HG03378 (cell line): ENCODE results near the gene BEAN1.

Source experiments
- ATAC-seq: cut with Tn5 transposase; IDR thresholded peaks from one replicate; pipeline ENCODE4 v1.9.1; 2021; ENCODE audit warnings: mild to moderate bottlenecking, moderate library complexity; ENCODE audit not compliant: unreplicated experiment

The BEAN1 gene, protein sequence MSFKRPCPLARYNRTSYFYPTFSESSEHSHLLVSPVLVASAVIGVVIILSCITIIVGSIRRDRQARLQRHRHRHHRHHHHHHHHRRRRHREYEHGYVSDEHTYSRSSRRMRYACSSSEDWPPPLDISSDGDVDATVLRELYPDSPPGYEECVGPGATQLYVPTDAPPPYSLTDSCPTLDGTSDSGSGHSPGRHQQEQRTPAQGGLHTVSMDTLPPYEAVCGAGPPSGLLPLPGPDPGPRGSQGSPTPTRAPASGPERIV

DNA sequence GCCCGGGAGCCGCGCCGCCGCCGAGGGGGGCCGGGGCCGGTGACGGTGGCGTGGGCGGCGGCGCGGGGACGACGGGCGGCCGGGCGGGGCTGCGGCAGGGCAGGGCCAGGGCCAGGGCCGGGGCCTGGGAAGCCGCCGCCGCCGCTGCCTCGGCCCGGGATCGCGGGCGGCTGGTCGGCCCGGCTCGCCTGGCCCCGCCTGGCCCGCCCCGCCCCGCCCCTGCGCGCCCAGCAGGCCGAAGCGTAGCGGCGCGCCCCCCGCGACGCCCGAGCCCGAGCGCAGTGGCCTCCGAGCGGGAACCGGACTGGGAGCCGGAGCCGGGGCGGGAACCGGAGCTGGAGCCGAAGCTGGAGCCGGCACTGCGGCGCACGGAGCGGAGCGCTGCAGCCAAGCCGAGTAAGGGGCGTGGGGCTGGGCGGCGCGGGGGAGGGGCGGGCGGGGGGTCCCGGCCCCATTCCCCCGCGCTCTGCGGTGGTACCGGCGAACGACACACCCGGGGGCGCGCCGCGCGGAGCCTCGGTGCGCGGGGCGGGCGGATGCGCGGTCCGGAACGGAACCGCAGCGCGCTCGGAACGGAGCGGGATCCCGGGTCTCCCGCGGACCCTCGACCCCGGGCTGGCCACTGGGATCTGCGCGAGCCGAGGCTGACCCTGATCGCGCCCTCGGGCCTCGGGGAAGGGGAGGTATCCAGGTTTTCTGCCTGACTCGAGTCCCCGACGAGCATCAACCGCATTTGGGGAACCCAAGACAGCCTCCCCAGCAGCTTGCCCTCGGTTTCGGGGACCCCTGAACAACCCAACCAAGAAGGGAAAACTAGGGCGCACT lies at the start of gene BEAN1:
BEAN1 (plus strand) TSS at position 260 of the 825 bp plus-strand sequence. CDS start 10,382 bp downstream, outside the sequence.
- ATAC-seq = no peak

DNA sequence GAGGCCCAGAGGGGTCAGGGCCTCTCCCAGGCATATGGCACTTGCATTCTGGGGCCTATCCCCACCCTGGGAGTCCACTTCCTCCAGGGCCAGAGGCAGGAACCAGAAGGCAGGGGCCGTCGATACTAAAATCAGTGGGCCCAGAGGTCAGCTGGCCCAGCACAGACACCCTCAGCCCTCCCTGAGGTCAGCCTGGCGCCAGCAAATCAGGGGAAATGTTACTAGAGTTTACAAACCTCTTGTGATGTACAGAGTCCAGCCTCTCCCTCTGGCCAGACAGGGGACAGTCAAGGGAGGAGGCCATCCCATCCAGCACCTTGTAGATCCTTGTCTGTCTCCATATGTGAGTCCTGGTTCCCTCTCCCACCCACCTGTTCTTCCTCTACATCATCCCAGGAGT lies 49.8 kb upstream of the BEAN1 start:
- no peak for ATAC-seq

DNA sequence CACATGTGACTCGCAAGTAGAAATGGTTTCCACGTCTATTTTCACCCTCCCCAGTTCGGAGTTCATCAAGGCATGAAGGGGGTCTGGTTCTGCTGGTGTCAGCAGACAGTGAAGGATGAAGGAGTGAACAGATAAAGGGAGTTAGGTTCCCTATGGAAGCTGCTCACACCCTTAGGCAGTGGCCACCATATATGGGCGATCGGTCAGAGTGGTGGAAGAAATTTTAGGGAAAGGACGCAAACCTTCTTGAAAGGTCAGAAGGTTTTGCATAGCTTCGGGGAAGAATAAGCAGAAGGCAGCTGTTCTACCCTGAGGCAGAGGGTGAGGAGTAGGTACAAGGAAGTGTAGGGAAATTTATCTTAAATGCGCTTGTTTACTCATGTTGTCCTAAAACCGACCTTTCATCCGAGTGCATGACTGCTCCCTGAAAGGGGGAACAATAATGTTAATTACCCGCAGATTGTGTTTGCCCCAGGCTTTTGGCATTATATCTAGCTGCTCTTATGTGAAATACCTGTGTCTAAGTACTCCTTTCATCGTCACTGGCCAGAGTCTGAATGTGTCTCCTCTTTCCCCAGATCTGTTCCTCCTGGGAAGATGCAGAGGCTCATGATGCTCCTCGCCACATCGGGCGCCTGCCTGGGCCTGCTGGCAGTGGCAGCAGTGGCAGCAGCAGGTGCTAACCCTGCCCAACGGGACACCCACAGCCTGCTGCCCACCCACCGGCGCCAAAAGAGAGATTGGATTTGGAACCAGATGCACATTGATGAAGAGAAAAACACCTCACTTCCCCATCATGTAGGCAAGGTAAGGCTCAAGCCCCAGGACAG lies 48.1 kb upstream of the BEAN1 start:
- ATAC-seq = no peak

DNA sequence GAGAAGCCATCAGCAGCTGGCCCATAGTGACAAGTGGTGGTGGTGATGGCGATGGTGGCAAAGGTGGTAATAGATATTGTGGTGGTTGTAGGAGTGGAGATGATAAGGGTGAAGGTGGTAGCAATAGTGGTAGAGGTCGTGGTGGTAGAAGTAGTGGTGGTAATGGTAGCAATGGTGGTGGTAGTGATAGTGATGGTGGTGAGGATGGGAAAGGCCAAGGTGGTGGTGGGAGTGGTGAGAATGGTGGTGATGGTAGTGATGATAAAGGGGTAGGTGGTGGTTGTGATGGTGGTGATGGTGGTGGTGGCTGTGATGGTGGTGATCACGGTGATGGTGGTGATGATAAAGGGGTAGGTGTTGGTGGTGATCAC lies 47.5 kb upstream of the BEAN1 start:
- no peak for ATAC-seq

DNA sequence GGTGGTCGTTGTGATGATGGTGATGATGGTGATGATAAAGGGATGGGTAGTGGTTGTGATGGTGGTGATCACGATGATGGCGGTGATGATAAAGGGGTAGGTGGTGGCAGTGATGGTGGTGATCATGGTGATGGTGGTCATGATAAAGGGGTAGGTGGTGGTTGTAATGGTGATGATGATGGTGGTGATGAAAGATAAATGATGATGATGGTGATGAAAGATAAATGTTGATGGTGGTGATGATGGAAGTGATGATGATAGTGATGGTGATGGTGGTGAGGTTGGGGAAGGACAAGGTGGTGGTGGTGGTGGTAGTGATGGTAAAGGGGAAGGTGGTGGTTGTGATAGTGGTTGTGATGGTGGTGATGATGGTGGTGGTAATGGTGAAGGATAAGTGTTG lies 46.7 kb upstream of the BEAN1 start:
- no peak for ATAC-seq

DNA sequence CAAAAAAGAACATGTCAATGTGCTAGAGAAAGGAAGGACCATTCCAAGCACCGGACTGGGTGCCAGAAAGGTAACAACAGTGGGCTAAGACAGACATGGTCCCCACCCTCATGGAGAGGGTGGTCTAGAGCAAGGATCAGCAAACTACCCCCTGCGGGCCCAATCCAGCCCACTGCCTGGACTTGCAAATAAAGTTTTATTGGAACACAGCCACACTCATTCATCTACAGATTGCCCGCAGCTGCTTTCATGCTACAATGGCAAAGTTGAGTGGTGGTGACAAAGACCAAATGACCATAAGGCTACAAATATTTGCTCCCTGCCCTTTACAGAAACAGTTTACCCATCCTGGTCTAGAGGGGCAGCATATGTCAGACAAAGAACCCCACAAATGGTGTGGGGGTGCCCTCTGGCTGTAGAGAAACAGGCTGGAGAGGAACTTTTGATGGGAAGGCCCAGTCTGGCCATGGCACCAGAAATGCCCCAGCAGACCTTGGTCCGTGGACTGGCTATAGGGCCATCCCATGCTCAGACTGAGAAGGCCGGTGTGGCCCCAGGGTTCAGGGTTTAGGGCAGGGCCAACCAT lies 45.4 kb upstream of the BEAN1 start:
- no peak for ATAC-seq

DNA sequence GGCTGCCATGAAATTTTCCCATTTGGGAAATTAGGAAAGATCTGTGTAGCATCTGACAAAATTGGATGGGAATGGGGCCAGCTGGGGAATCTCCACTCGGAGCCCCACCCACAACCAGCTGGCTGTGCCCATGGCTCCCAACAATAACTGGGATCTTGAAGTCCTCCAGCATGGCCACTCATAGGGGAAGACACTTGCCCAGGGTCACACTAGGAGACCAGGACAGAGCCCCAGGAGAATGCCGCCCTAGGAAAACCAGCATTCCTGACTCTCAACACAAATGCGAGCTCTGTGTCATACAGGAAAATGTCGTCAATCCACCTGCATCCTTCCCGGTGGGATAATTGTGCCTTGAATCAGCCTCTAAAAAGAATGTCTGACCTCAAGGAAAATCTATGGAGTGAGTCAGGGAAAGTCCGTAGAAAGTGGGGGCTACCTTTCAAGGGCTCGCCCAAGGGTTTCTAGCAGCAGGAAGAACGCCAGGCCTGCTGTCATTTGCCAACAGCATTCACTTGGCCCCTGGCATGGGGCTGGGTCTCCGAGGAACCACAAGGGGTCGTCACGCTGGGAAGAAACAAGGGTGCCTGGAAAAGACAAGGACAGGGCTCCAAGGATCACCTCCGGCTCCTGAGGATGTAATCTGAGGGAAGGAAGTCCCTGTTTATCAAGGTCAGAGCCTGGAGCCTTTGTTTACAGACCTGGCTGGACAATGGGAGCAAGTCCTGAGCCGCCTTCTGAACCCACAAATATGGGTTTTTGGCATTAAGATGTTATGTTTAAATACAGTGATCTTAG lies 44.7 kb upstream of the BEAN1 start:
- no peak for ATAC-seq

DNA sequence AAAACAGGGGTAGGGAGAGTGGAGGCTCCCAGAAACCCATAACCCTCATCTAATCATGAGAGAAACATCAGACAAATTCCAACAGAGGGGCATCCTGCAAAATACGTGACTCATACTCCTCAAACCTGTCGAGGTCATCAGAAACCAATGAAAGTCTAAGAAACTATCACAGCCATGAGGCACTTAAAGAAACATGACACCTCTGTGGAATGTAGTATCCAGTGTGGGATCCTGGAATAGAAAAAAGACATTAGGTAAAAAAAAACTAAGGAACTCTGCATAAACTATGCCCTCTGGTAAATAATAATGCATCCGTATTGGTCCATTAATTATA lies 44.2 kb upstream of the BEAN1 start:
- no peak for ATAC-seq

DNA sequence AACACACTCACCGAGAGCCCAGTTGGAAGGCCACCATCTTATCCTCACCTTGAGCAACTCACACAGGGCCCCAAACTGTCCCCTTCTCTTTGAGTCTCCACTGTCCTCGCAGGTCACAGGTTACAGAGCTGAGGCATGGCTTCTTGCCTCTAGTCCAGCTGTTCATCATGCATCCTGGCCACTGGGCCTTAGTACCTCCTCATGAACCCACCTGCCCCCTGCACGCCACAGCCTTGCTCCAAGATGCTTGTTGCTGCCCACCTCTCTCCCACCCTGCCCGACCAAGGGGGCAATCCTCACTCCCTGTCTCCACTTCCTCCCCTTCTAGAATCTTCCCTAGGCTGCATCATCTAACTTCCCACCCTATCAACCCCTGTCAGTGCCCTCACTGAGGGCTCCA lies 43.5 kb upstream of the BEAN1 start:
- ATAC-seq = no peak

DNA sequence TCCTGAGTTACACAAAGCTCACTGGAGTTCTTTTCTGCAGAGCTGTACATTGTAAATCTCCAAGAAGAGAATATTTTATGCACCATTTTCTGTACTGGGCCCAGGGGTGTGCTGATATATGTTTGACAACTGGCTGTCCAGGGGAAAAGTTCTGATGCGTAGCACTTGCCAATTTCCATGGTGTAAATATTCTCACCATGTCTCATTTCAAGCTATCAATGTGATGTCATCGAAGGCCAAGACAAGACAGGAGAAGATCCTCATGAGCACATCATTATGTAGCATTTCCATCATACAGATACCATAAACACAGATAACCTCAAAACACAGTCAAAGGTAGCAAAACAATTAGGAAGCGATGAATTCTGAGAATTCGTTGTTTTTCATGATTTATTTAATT lies 41.7 kb upstream of the BEAN1 start:
- no peak for ATAC-seq

DNA sequence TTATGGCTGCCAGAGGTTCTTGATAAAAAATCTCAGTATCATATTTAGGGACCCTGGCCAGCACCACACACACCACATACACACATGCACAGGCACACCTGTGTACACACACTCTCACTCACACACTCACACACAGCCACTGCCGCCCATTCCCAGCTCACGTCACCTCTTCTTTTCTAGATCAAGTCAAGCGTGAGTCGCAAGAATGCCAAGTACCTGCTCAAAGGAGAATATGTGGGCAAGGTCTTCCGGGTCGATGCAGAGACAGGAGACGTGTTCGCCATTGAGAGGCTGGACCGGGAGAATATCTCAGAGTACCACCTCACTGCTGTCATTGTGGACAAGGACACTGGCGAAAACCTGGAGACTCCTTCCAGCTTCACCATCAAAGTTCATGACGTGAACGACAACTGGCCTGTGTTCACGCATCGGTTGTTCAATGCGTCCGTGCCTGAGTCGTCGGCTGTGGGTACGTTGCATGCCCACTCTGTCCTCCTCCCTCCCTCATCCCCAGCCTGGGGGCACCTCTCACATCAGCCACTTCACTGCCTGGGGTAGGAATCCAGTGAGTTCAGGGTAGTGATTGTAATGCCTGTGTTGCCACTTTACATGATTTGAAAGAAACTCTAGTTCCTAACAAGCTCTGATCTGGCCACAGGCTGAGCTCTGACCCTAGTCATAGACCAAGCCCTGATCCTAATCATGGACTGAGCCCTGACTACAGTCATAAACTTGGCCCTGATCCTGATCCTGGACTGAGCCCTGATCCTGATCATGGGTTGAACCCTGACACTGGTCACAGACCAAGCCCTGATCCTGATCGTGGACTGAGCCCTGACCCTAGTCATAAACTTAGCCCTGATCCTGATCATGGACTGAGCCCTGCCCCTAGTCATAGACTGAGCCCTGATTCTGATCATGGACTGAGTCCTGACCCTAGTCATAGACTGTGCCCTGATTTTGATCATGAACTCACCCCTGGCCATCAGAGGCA lies 40.2 kb upstream of the BEAN1 start:
- ATAC-seq = no peak

DNA sequence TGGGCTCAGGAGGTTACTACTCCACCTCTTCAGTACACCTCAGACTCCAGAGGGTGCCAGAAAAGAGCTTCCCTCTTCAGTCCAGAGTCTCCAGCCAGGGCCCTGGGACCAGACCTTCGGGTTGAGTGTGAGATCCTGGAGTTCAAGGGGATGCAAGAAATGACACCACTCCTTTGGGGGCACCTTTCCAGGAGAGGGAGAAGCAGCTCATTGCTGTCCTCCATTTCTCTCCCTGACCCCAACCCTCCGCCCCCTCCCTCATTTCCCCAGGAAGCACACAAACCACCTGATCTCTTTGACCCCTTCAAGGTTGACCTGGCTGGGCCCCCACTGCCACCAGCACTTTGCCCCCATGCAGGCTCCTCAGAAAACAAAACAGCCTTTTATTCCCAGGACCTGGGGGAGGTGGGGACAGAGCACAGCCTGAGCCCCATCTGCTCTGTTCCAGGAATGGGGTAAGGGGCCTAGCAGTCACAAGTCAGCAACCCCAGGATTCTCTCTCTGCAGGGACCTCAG lies 39.2 kb upstream of the BEAN1 start:
- no peak for ATAC-seq

DNA sequence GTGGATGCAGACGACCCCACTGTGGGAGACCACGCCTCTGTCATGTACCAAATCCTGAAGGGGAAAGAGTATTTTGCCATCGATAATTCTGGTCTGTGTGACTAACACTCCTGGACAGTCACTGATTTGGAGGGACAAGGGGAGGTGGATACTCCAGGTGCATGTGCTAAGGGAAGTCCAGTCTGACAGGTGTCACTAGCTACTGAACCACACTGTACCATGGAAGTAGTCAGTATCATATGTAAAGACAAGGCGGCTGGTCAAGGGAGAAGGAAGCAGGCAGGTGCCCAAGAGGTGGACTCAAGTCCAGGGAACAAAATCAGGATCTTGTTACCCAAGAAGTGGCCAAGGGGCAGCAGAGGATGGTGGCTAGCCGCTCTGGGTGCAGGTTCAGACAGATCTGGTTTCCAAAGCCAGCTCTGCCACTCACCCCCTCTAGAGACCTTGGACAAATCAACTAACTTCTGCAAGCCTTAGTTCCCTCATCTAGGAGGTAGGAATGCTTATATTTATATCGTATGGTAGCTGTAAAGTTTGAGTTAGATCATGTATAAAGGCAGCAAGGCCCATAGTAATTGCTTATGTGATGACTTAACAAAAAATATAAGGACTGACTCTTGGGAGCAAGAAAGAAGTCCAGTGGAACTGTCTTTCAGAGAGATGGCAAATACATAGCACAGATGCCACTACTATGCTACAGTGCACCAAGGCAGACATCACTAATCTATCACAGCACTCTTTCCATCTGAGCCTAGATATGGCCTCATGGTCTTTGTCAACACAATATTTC lies 38.5 kb upstream of the BEAN1 start:
- ATAC-seq = no peak

DNA sequence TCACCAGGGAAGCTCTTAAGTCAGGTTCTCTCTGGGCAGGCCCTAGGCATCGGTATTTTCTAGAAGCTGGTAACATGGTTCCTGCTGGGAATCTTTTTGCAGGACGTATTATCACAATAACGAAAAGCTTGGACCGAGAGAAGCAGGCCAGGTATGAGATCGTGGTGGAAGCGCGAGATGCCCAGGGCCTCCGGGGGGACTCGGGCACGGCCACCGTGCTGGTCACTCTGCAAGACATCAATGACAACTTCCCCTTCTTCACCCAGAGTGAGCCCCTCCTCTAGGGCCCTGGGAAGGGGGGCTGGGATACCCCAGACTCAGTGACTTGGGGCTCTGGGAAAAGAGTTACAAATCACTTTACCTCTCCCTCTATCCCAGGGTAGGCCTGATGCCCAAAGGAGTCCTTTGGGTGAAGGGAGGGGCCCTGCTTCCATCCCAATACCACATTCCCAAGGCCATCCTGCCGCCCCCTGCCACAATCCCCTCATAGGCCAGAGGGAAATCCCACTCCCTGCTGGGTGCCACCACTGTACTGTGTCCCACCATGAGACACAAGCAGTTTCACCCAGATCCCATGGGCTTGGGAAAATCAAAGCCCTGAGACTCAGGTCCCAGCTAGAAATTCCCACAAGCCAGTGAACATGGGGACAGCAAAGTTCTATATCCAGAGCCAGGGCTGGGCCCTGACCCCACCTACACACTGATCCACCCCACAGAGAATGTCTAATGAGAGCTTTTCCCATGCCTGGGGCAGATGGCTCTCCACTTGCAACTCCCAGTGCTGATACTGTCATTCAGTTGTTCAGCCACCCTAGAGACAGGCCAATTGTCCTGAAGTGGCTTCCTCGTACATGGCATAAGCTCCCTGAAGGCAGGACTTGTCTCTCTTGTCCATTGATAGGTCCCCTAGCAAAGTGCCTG lies 37.6 kb upstream of the BEAN1 start:
- ATAC-seq = no peak

DNA sequence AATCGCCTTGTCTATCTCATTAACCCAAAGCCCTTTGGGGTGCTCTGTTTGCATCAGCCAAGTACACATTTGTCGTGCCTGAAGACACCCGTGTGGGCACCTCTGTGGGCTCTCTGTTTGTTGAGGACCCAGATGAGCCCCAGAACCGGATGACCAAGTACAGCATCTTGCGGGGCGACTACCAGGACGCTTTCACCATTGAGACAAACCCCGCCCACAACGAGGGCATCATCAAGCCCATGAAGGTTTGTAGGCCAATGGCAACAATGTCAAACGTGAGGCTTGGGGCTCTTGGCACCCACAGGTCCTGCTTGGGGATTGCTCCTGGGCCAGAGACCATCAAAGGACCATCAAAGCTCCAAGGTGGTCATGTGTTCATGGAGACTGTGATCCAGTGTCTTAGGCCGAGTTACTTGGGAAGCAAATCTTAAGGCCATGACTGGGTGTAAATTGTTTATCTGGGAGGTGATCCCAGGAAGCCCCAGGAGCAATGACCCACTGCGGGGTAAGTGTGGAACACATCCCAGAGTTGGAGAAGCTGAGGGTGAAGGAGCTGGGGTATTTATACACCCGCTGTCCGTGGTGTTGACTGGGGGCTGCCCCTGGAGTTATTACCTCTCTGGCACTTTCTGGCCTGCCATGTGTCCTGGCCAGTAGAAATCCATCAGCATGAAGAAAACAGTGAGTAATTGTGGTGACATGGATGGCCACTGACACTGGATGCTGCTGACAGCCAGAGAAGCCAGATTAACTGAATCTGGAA lies 36.6 kb upstream of the BEAN1 start:
- no peak for ATAC-seq
